ENCODE data around the gene SPDL1.
"Not testable (repeated sequence)": the region's sequence is repeated elsewhere in the genome, so short reads cannot be mapped to it uniquely, and the experiment has no call there.

SPDL1 gene

DNA sequence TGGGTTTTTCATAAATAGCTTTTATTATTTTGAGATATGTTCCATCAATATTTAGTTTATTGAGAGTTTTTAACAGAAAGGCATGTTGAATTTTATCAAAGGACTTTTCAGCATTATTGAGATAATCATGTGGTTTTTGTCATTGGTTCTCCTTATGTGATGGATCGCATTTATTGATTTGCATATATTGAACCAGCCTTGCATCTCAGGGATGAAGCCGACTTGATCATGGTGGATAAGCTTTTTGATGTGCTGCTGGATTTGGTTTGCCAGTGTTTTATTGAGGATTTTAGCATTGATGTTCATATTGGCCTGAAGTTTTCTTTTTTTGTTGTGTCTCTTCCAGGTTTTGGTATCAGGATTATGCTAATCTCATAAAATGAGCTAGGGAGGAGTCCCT is 40.7 kb downstream of the SPDL1 start:
- H3K4me3 ChIP-seq (ENCODE audit: low read length); DNase-seq (ENCODE audit: low read depth, low spot score): not testable (repeated sequence)

GRCh38 chr5:169626779-169627178 is 43.2 kb downstream of the SPDL1 start:
- no peak for DNase-seq (ENCODE audit: low read depth, low spot score)
- no peak overlapping the region for H3K4me3 ChIP-seq (ENCODE audit: low read length)

DNA sequence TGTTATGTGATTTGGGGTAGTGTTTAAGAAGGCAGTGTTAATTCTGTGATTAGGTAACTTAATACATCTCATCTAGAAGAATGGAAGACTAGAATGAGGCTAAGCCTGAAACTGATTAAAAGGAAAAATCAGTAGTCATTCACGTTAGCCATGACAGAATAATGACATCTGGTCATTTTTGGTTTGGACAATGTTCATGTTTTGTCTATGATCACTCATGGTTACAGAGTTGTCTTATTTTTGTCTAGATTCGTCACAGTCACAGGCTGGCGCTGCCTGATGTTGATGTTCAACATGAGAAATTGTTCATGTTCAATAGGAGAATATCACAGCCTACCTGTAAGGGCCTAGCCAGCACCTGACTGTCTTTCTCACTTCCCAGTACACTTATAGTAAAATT is 44.0 kb downstream of the SPDL1 start:
- DNase-seq (ENCODE audit: low read depth, low spot score): no peak
- H3K4me3 ChIP-seq (ENCODE audit: low read length): no peak overlapping the region

DNA sequence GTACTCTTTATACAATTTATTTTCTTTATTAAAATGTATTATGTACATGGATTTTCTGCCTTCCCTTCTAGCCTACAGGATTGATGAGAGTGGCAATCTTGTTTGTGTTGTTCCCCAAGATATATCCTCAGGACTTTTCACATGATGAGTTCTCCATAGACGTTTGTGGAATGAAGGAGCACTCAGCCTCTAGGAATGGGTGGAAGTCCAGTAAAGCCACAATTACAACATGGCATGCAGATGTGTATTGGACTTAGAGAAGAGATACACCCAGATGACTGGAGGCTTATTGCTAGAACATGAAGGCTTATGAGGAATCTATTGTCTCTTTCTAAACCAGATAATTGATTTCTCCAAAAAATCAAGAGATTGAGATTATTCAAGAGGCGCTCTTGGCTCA is 45.3 kb downstream of the SPDL1 start:
- no peak overlapping the region for H3K4me3 ChIP-seq (ENCODE audit: low read length)
- no peak for DNase-seq (ENCODE audit: low read depth, low spot score)

DNA sequence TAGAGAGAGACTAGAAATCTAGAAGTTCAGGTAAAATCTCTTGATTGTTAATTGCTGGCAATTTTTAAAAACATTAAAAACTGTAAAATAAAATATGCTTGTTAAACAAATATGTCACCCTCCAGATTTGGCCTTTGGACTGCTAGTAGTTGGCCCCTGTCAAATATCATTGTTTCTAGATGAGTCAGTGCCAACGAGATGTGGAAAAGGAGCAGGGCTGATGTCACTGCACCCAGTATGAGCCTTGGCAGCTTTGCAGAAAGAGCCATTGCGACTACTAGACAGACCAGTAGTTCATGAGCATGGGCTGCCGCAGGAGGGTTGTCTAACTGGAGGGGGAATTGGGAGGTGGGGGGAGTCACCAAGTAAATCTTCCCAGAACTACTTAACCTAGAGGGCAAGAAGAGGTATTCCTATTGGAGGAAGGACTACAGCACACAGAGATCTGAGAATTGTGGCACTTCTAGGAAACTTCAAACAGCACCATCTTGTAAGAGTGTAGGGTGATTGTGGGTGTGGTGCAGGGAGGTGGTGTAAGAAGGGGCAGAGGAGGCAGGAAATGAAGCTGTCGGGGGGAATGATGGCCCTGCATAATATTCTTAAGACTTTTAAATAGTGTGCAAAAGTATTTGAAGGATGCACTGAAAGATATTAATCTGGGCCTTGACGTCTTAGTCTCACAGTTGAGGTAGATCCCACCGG is 46.4 kb downstream of the SPDL1 start:
- no peak for DNase-seq (ENCODE audit: low read depth, low spot score)
- H3K4me3 ChIP-seq (ENCODE audit: low read length): no peak overlapping the region

DNA sequence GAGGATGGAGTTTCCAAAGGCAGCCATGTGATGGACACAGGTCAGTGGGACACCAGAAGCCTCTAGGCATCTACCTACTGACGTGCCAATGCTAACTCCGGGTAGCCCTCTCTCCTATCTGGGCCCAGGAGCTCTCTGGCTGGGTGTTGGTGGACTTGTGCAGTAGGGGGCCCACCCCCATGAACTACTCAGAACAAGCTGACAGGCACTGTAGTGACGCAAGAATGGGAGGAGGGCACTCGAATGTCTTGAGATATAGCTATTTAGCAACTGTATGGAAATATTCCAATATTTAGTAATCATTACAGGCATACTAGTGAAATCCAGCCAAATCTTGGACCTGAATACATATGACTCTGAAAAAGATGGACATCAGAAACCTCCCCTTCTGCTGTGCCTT is 47.8 kb downstream of the SPDL1 start:
- no peak for DNase-seq (ENCODE audit: low read depth, low spot score)
- no peak overlapping the region for H3K4me3 ChIP-seq (ENCODE audit: low read length)

GRCh38 chr5:169632946-169633345 is 49.4 kb downstream of the SPDL1 start:
- no peak for DNase-seq (ENCODE audit: low read depth, low spot score)

GRCh38 chr5:169634606-169635005 is 51.0 kb downstream of the SPDL1 start:
- no peak for DNase-seq (ENCODE audit: low read depth, low spot score)
- no peak overlapping the region for H3K4me3 ChIP-seq (ENCODE audit: low read length)

More at GRCh38 chr5:169632946-169633345, 49.4 kb downstream of the SPDL1 start:
- no peak overlapping the region for H3K4me3 ChIP-seq (ENCODE audit: low read length)

- DNase-seq (ENCODE audit: low read depth, low spot score): no peak
- no peak overlapping the region for H3K4me3 ChIP-seq (ENCODE audit: low read length)
These were observed 52.4 kb downstream of the SPDL1 start for GRCh38 chr5:169635936-169636335.

DNA sequence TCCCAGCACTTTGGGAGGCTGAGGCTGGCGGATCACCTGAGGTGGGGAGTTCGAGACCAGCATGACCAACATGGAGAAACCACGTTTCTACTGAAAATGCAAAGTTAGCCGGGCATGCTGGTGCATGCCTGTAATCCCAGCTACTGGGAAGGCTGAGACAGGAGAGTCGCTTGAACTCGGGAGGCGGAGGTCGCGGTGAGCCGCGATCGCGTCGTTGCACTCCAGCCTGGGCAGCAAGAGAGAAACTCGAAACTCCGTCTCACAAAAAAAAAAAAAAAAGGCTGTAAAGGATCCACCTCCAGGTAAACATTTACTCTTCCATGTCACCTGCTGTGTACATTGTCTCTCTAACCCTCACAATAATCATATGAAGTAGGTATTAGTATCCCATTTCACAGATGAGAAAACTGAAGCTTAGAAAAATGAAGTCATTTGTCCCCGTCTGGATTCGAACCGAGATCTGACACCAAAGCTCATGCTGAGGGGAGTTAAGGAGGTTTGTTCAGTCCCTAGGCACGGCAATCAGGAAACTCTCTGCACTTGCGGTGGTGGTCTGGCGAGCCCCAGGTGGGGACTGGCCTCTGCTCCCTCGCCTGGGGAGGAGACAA is 53.0 kb downstream of the SPDL1 start:
- no peak for DNase-seq (ENCODE audit: low read depth, low spot score)
- H3K4me3 ChIP-seq (ENCODE audit: low read length): peak overlapping the region; percentile 87

DNA sequence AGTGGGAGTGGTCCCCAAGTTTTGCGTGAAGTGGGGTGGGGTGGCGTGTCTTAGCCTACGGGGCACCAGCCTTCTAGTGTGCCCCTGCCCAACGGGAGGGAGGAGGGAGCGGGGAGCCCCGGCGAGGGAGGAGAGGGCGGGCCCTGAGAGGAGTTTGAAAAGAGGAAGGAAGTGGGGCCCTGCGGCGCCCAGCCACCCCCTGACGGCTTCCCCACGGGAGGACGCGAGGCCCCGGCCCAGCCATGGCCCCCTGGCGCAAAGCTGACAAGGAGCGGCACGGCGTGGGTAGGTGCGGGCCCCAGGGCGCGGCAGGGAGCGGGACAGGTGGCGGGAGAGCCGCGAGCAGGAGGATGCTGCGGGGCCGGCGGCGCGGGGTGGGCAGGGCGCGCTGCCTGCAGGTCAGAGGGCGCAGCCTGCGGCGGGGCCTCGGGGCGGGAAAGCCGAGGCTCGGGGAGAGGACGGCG is 53.5 kb downstream of the SPDL1 start, which contains the start of gene DOCK2:
DOCK2 (plus strand) TSS at position 191 of the 464 bp plus-strand sequence; CDS start at position 243, 52 bp downstream.
- peak; percentile 69 for DNase-seq (ENCODE audit: low read depth, low spot score)
- peak within 1 kb of the TSS; percentile 87 for H3K4me3 ChIP-seq (ENCODE audit: low read length)

GRCh38 chr5:169637549-169638121 is 54.1 kb downstream of the SPDL1 start:
- peak overlapping the region; percentile 87 for H3K4me3 ChIP-seq (ENCODE audit: low read length)
- peak; percentile 89 for DNase-seq (ENCODE audit: low read depth, low spot score)

GRCh38 chr5:169641253-169641652 is 57.7 kb downstream of the SPDL1 start:
- DNase-seq (ENCODE audit: low read depth, low spot score): no peak
- no peak overlapping the region for H3K4me3 ChIP-seq (ENCODE audit: low read length)

DNA sequence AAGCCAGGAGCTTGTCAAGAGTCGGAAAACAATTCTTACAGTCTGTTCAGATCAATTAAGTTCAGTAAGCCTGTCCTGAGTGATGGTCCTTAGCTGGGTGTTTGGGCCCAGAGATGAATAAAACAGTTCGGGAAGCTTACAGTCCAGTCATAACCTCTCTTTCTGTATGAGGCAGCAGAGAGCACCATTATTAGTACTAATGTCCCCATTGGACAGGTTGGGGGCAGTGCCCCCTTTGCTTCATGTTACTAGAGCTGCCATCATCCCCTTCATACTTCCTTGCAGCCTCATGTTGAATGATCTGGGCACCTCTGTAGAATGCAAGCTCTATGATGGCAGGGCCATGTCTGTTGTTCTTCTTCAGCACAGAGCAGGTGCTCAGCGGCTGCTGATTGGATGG is 63.3 kb downstream of the SPDL1 start:
- DNase-seq (ENCODE audit: low read depth, low spot score): no peak
- no peak overlapping the region for H3K4me3 ChIP-seq (ENCODE audit: low read length)

DNA sequence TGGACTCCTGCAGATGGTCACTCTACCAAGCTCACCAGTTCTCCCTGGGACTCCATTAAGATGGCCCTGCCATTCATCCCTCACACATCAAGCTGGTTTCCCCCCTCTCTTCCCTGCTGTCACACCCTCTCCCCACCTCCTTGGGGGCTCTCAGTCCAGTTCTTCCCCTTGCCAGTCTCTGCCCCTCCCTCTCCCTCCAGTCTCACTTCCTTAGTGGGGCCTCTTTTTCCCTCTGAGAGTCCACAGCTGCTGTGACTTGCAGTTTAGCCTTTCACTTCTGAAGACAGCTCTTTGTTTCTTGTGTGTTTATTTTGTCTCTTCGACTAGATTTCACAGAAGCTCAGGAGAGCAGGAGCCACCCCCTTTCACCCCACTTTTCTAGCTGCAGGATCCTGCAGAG is 64.0 kb downstream of the SPDL1 start:
- no peak for DNase-seq (ENCODE audit: low read depth, low spot score)
- H3K4me3 ChIP-seq (ENCODE audit: low read length): no peak overlapping the region

DNA sequence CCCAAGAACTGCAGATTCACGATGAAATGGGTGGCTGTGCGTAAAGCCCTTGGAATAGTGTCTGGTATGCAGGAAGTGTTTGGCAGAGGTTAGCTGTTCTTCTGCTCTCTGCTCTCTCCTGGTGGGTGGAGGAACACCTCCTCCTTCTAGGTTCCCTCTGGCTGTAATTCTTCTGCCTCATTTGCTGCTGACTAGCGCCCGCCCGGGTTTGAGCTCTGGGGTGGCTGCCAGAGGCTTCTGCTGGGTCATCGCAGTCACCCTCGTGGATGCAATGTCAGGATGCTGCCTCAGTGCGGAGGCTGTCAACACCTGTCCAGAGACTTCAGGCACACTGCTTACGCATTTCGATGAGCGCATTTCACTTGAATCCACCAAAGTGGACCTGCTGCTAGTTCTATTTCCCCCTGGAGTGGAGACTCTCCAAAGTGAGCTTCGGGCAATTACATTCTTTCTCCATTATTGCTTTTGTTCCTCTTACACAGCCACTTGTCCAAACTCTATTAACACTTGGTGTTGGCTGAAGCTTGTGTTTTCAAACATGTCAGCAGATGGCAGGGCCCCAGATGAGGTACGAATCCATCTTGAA is 65.2 kb downstream of the SPDL1 start:
- no peak for DNase-seq (ENCODE audit: low read depth, low spot score)
- no peak overlapping the region for H3K4me3 ChIP-seq (ENCODE audit: low read length)

- DNase-seq (ENCODE audit: low read depth, low spot score): peak; percentile 65
- H3K4me3 ChIP-seq (ENCODE audit: low read length): no peak overlapping the region
These were observed 65.9 kb downstream of the SPDL1 start for GRCh38 chr5:169649486-169649885.

GRCh38 chr5:169650701-169651331 is 67.2 kb downstream of the SPDL1 start:
- peak; percentile 64 for DNase-seq (ENCODE audit: low read depth, low spot score)
- H3K4me3 ChIP-seq (ENCODE audit: low read length): peak overlapping the region; percentile 1; the same call in 1 of the 2 replicates

DNA sequence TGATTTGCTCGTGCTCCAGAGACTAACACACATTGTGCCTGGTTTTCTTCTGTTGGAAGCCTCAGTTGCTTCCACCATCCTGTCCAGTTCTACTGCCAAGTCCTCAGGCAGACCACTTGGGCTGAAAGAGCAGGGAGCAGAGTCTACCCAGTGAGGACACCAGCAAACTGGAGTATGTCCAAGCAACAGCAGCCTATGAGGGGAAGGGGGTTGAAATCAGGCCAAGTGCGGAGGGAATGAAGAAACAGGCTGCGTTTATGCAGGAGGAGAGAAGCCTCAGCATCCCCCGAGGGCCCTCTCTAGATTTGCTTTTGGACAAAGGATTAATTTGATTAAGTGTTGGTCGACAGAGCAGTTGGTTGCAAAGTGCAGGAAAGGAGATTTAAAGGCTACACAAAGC is 68.0 kb downstream of the SPDL1 start:
- no peak overlapping the region for H3K4me3 ChIP-seq (ENCODE audit: low read length)
- DNase-seq (ENCODE audit: low read depth, low spot score): no peak

DNA sequence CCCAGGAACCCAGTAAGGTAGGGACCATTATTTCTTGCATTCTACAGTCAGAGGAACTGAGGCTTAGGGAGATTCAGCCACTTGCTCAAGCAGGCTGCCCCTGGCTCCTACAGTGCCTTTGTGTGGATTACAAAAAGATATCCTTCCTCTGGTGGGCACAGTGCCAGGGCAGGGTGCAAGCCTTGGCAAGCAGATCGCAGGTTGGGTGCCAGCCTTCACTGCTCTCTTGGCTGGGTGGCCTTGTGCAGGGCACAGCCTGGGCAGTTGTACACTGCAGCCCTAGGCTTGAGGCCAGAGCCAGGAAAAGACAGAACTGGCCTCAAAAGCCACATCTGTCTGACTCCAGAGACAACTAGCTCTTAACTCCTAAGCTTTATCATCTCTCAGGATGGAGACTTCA is 68.5 kb downstream of the SPDL1 start:
- DNase-seq (ENCODE audit: low read depth, low spot score): no peak
- no peak overlapping the region for H3K4me3 ChIP-seq (ENCODE audit: low read length)
